GM21723 (cell line): ENCODE results near the gene STRIP2.
"Not testable (repeated sequence)": the region's sequence is repeated elsewhere in the genome, so short reads cannot be mapped to it uniquely, and the experiment has no call there.

ENCODE experiments used
- ATAC-seq: cut with Tn5 transposase; IDR thresholded peaks from one replicate; pipeline ENCODE4 v1.9.1; 2021; ENCODE audit warnings: mild to moderate bottlenecking, moderate library complexity; ENCODE audit not compliant: unreplicated experiment

Gene STRIP2

GRCh38 chr7:129433847-129434674 lies at the start of gene STRIP2:
STRIP2 (plus strand) TSS chr7:129434432; CDS start chr7:129434473, 41 bp downstream.
- peak; percentile 97 for ATAC-seq

GRCh38 chr7:129385116-129385515 lies 49.1 kb upstream of the STRIP2 start:
- no peak for ATAC-seq

- ATAC-seq = no peak
Observed at GRCh38 chr7:129385598-129385997, 48.6 kb upstream of the STRIP2 start.

GRCh38 chr7:129386506-129386905 lies 47.7 kb upstream of the STRIP2 start:
- no peak for ATAC-seq

GRCh38 chr7:129387537-129387936 lies 46.7 kb upstream of the STRIP2 start:
- no peak for ATAC-seq

- no peak for ATAC-seq
Observed at GRCh38 chr7:129388333-129389098, 45.7 kb upstream of the STRIP2 start.

GRCh38 chr7:129389829-129390228 lies 44.4 kb upstream of the STRIP2 start:
- no peak for ATAC-seq

GRCh38 chr7:129390314-129390713 lies 43.9 kb upstream of the STRIP2 start:
- ATAC-seq = no peak

GRCh38 chr7:129391546-129392171 lies 42.6 kb upstream of the STRIP2 start:
- no peak for ATAC-seq

- no peak for ATAC-seq
Observed at GRCh38 chr7:129393255-129393654, 41.0 kb upstream of the STRIP2 start.

- no peak for ATAC-seq
Observed at GRCh38 chr7:129394101-129394500, 40.1 kb upstream of the STRIP2 start.

- no peak for ATAC-seq
Observed at GRCh38 chr7:129394982-129395914, 39.0 kb upstream of the STRIP2 start.

- ATAC-seq = no peak
Observed at GRCh38 chr7:129401228-129401966, 32.8 kb upstream of the STRIP2 start.

- ATAC-seq = no peak
Observed at GRCh38 chr7:129401967-129402860, 32.0 kb upstream of the STRIP2 start.

- ATAC-seq = no peak
Observed at GRCh38 chr7:129405527-129405926, 28.7 kb upstream of the STRIP2 start.

- not testable (repeated sequence) for ATAC-seq
Observed at GRCh38 chr7:129410238-129410637, 24.0 kb upstream of the STRIP2 start.

- no peak for ATAC-seq
Observed at GRCh38 chr7:129412501-129412900, 21.7 kb upstream of the STRIP2 start.

GRCh38 chr7:129417073-129417472 lies 17.2 kb upstream of the STRIP2 start:
- no peak for ATAC-seq
